Sigmoid colon (tissue), 4 donors: Measurements from ENCODE around the gene MCEE.

ENCODE experiments used
- POLR2AphosphoS5 ChIP-seq, 4 donors: sonication (generic); formaldehyde crosslinking; IDR thresholded peaks; one replicate each; pipeline ENCODE4 v1.6.1; 2017; ENCODE audit warnings: antibody characterized with exemption in 4 of 4
- TF ChIP-seq, protein P1 (sequence below), 4 experiments: fragments of 450-650 bp in 3 of 4; fragments of 200-600 bp in 1 of 4; IDR thresholded peaks; one replicate each; pipeline ENCODE4 v1.5.1; 2016 to 2019; ENCODE audit warnings: antibody characterized with exemption in 4 of 4, mild to moderate bottlenecking in 3 of 4, moderate library complexity in 2 of 4

DNA sequence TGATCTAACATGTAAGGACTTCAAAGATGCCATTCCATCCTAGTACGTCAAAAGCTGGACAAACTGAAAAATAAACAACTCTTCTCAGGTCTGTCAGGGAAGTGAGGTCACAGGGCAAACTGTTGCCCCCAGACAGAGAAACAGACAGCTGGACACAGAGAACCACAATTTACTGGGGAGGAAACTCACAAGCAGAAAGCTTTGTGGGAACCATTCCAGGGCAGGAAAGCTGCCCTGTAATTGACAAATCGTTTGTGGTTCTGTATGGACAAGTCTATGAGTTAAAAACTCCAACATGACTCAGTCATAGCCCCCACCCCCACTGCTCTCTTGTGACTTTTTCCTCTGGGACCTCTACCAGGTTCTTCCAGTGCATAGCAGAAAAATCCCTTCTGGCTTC lies 28.4 kb downstream of the MCEE start:
- TF ChIP-seq, protein P1, sequence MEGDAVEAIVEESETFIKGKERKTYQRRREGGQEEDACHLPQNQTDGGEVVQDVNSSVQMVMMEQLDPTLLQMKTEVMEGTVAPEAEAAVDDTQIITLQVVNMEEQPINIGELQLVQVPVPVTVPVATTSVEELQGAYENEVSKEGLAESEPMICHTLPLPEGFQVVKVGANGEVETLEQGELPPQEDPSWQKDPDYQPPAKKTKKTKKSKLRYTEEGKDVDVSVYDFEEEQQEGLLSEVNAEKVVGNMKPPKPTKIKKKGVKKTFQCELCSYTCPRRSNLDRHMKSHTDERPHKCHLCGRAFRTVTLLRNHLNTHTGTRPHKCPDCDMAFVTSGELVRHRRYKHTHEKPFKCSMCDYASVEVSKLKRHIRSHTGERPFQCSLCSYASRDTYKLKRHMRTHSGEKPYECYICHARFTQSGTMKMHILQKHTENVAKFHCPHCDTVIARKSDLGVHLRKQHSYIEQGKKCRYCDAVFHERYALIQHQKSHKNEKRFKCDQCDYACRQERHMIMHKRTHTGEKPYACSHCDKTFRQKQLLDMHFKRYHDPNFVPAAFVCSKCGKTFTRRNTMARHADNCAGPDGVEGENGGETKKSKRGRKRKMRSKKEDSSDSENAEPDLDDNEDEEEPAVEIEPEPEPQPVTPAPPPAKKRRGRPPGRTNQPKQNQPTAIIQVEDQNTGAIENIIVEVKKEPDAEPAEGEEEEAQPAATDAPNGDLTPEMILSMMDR (IDR thresholded peaks at IDR 0.05) = no peak
- TF ChIP-seq POLR2AphosphoS5 (IDR thresholded peaks at IDR 0.05) = no peak
